ENCODE results near the gene PC. TPM values are rescaled to one million over a fixed set of nuclear protein-coding genes. Genes with fewer than 3 reads are reported as not detected.

The PC gene
- total RNA-seq, 1 experiment from 2014 or later: 22.5 TPM

- ChIA-PET CTCF (no interaction called here), POLR2A (no interaction called here)
- no peaks in the 10 kb centered on the region for H3K36me3 ChIP-seq (ENCODE audit: control insufficient read depth, insufficient read depth, low read length)
- no TSS peak for BruUV-seq (replicated peaks)
- Mint-ChIP-seq H3K4me3 (ENCODE audit: unreplicated experiment) (no peak overlapping the region), H3K27ac (ENCODE audit: unreplicated experiment) (no peak overlapping the region), H3K4me1 (ENCODE audit: low read depth, unreplicated experiment) (no peaks in the 10 kb centered on the region), H3K9me3 (ENCODE audit: unreplicated experiment) (no peaks in the 10 kb centered on the region), H3K36me3 (ENCODE audit: insufficient read depth, unreplicated experiment) (no peaks in the 10 kb centered on the region), H3K27me3 (ENCODE audit: insufficient read depth, unreplicated experiment) (peaks cover 3% of the 10 kb centered on the region)
- no peaks in the 10 kb centered on the region for H3K27me3 ChIP-seq (replicated peaks; ENCODE audit: control insufficient read depth, insufficient read depth, low read length)
- H3K9me3 ChIP-seq: no peaks in the 10 kb centered on the region
- intact Hi-C loops (cut with micrococcal nuclease; ENCODE audit: unreplicated experiment): no loop called here
- no peak overlapping the region for H3K4me3 ChIP-seq (ENCODE audit: low read depth, low read length)
- DNase-seq: no peak
- no peak for TF ChIP-seq CTCF (IDR thresholded peaks at IDR 0.05; ENCODE audit: insufficient read depth in 1 of 2, low read depth in 1 of 2, low read length in 1 of 2, severe bottlenecking in 1 of 2, unreplicated experiment in 1 of 2)
- H3K4me1 ChIP-seq: no peaks in the 10 kb centered on the region
Observed at GRCh38 chr11:66985508-66986177, 27.5 kb upstream of the PC start.

GRCh38 chr11:66983275-66983924 is 25.2 kb upstream of the PC start:
- BruUV-seq (replicated peaks): no TSS peak
- H3K4me3 Mint-ChIP-seq (ENCODE audit: unreplicated experiment): no peak overlapping the region
- POLR2A ChIA-PET: no interaction called here
- H3K4me1 Mint-ChIP-seq (ENCODE audit: low read depth, unreplicated experiment): no peaks in the 10 kb centered on the region
- TF ChIP-seq CTCF (IDR thresholded peaks at IDR 0.05; ENCODE audit: insufficient read depth in 1 of 2, low read depth in 1 of 2, low read length in 1 of 2, severe bottlenecking in 1 of 2, unreplicated experiment in 1 of 2): no peak
- H3K36me3 Mint-ChIP-seq (ENCODE audit: insufficient read depth, unreplicated experiment): no peaks in the 10 kb centered on the region
- Histone ChIP-seq H3K27me3 (replicated peaks; ENCODE audit: control insufficient read depth, insufficient read depth, low read length) (no peaks in the 10 kb centered on the region), H3K36me3 (ENCODE audit: control insufficient read depth, insufficient read depth, low read length) (no peaks in the 10 kb centered on the region), H3K4me3 (ENCODE audit: low read depth, low read length) (no peak overlapping the region), H3K9me3 (peaks cover 14% of the 10 kb centered on the region), H3K4me1 (no peaks in the 10 kb centered on the region)
- peaks cover 10% of the 10 kb centered on the region for H3K9me3 Mint-ChIP-seq (ENCODE audit: unreplicated experiment)
- peaks cover 3% of the 10 kb centered on the region for H3K27me3 Mint-ChIP-seq (ENCODE audit: insufficient read depth, unreplicated experiment)
- CTCF ChIA-PET: interaction anchor here (1.0 kb wide), 1 partner anchor 39 kb away, joined by 8 read pairs; no protein-coding TSS in a partner anchor
- H3K27ac Mint-ChIP-seq (ENCODE audit: unreplicated experiment): no peak overlapping the region
- intact Hi-C loops (cut with micrococcal nuclease; ENCODE audit: unreplicated experiment): no loop called here
- DNase-seq: no peak

GRCh38 chr11:66981976-66982578 is 23.9 kb upstream of the PC start:
- intact Hi-C loops (cut with micrococcal nuclease; ENCODE audit: unreplicated experiment): no loop called here
- H3K4me1 ChIP-seq: no peaks in the 10 kb centered on the region
- no peak for TF ChIP-seq CTCF (IDR thresholded peaks at IDR 0.05; ENCODE audit: insufficient read depth in 1 of 2, low read depth in 1 of 2, low read length in 1 of 2, severe bottlenecking in 1 of 2, unreplicated experiment in 1 of 2)
- no peaks in the 10 kb centered on the region for H3K36me3 ChIP-seq (ENCODE audit: control insufficient read depth, insufficient read depth, low read length)
- DNase-seq: no peak
- no peak overlapping the region for H3K4me3 ChIP-seq (ENCODE audit: low read depth, low read length)
- no peaks in the 10 kb centered on the region for H3K27me3 ChIP-seq (replicated peaks; ENCODE audit: control insufficient read depth, insufficient read depth, low read length)
- CTCF ChIA-PET: interaction anchor here (1.0 kb wide), 1 partner anchor 40 kb away, joined by 8 read pairs; no protein-coding TSS in a partner anchor
- no peaks in the 10 kb centered on the region for H3K36me3 Mint-ChIP-seq (ENCODE audit: insufficient read depth, unreplicated experiment)
- H3K9me3 ChIP-seq: peaks cover 21% of the 10 kb centered on the region
- no peak overlapping the region for H3K4me3 Mint-ChIP-seq (ENCODE audit: unreplicated experiment)
- no TSS peak for BruUV-seq (replicated peaks)
- H3K27ac Mint-ChIP-seq (ENCODE audit: unreplicated experiment): no peak overlapping the region
- peaks cover 3% of the 10 kb centered on the region for H3K27me3 Mint-ChIP-seq (ENCODE audit: insufficient read depth, unreplicated experiment)
- POLR2A ChIA-PET: no interaction called here
- no peaks in the 10 kb centered on the region for H3K4me1 Mint-ChIP-seq (ENCODE audit: low read depth, unreplicated experiment)
- H3K9me3 Mint-ChIP-seq (ENCODE audit: unreplicated experiment): peaks cover 10% of the 10 kb centered on the region

All from Caco-2 (cell line).